Trophoblast cell (in vitro differentiated cells and primary cell): ENCODE data around the gene BTD.

ENCODE experiments used
- DNase-seq, 2 donors: peaks; one replicate each; pipeline ENCODE4 v3.0.0-alpha.2; 2016
- H2AFZ ChIP-seq: 2 replicates; pipeline ENCODE4 v1.6.1; 2013; ENCODE audit warnings: low read length, moderate library complexity, mild to moderate bottlenecking; ENCODE audit not compliant: insufficient read depth, poor library complexity
- H2AK5ac ChIP-seq: 2 replicates; pipeline ENCODE4 v1.6.1; 2013; ENCODE audit warnings: mild to moderate bottlenecking, low read length
- H2BK120ac ChIP-seq: 2 replicates; pipeline ENCODE4 v1.6.1; 2013; ENCODE audit warnings: low read length, mild to moderate bottlenecking, moderate library complexity; ENCODE audit not compliant: insufficient read depth, poor library complexity
- H2BK12ac ChIP-seq: 2 replicates; pipeline ENCODE4 v1.6.1; 2013; ENCODE audit warnings: mild to moderate bottlenecking, low read length, moderate library complexity
- H2BK5ac ChIP-seq: 2 replicates; pipeline ENCODE4 v1.6.1; 2013; ENCODE audit warnings: low read length, low read depth, moderate library complexity, mild to moderate bottlenecking; ENCODE audit not compliant: poor library complexity
- H3K14ac ChIP-seq: 2 replicates; pipeline ENCODE4 v1.6.1; 2013; ENCODE audit warnings: mild to moderate bottlenecking, low read length
- H3K18ac ChIP-seq: 2 replicates; pipeline ENCODE4 v1.6.1; 2013; ENCODE audit warnings: mild to moderate bottlenecking, low read length
- H3K23ac ChIP-seq: 2 replicates; pipeline ENCODE4 v1.6.1; 2013; ENCODE audit warnings: low read length
- H3K27ac ChIP-seq: 2 replicates; pipeline ENCODE4 v1.5.1; 2013; ENCODE audit warnings: low read depth, mild to moderate bottlenecking, inconsistent platforms, low read length, moderate library complexity
- H3K27me3 ChIP-seq: 2 replicates; pipeline ENCODE4 v1.6.1; 2013; ENCODE audit warnings: inconsistent platforms, mild to moderate bottlenecking, low read length, moderate library complexity; ENCODE audit not compliant: insufficient read depth
- H3K36me3 ChIP-seq, 2 experiments: 1 replicate in 1 of 2; 2 replicates in 1 of 2; pipeline ENCODE4 v1.6.1; 2013; ENCODE audit warnings: low read length in 2 of 2, mild to moderate bottlenecking in 2 of 2, moderate library complexity in 1 of 2; ENCODE audit not compliant: insufficient read depth in 2 of 2, control insufficient read depth in 1 of 2
- H3K4ac ChIP-seq: 2 replicates; pipeline ENCODE4 v1.6.1; 2013; ENCODE audit warnings: low read depth, mild to moderate bottlenecking, low read length, moderate library complexity
- H3K4me1 ChIP-seq, 2 experiments: 1 replicate in 1 of 2; 2 replicates in 1 of 2; pipeline ENCODE4 v1.6.1; 2013; ENCODE audit warnings: low read length in 2 of 2, mild to moderate bottlenecking in 2 of 2, moderate library complexity in 1 of 2; ENCODE audit not compliant: insufficient read depth in 2 of 2, control insufficient read depth in 1 of 2
- H3K4me2 ChIP-seq: 2 replicates; pipeline ENCODE4 v1.6.1; 2013; ENCODE audit warnings: inconsistent platforms, mild to moderate bottlenecking, low read length, moderate library complexity
- H3K4me3 ChIP-seq: 2 replicates; pipeline ENCODE4 v1.5.1; 2013; ENCODE audit warnings: mild to moderate bottlenecking, low read depth, low read length, inconsistent platforms
- H3K79me1 ChIP-seq: one replicate; pipeline ENCODE4 v1.6.1; 2013; ENCODE audit warnings: low read length
- H3K79me2 ChIP-seq: 2 replicates; pipeline ENCODE4 v1.6.1; 2013; ENCODE audit warnings: low read length, mild to moderate bottlenecking; ENCODE audit not compliant: control insufficient read depth, insufficient read depth, poor library complexity
- H3K9ac ChIP-seq: 2 replicates; pipeline ENCODE4 v1.6.1; 2013; ENCODE audit warnings: mild to moderate bottlenecking, low read length
- H3K9me3 ChIP-seq: 2 replicates; pipeline ENCODE4 v1.6.1; 2013; ENCODE audit warnings: low read depth, mild to moderate bottlenecking, control low read depth, inconsistent platforms, low read length; ENCODE audit not compliant: insufficient read depth
- H4K12ac ChIP-seq: 2 replicates; pipeline ENCODE4 v1.6.1; 2013; ENCODE audit warnings: low read depth, mild to moderate bottlenecking, low read length, moderate library complexity
- H4K8ac ChIP-seq: 2 replicates; pipeline ENCODE4 v1.6.1; 2013; ENCODE audit warnings: low read depth, mild to moderate bottlenecking, low read length, moderate library complexity
- H4K91ac ChIP-seq: one replicate; pipeline ENCODE4 v1.6.1; 2013; ENCODE audit warnings: low read depth, mild to moderate bottlenecking, low read length, moderate library complexity
- WGBS: extraction: QIAGEN DNeasy Blood & Tissue Kit; methylation state at CpG from one replicate; pipeline ENCODE4 v1.1.7; 2013; ENCODE audit warnings: missing lambda C conversion rate; ENCODE audit not compliant: insufficient read length, insufficient coverage; ENCODE audit errors: extremely low coverage; 5-methylcytosine and 5-hydroxymethylcytosine counted together

The BTD gene

DNA sequence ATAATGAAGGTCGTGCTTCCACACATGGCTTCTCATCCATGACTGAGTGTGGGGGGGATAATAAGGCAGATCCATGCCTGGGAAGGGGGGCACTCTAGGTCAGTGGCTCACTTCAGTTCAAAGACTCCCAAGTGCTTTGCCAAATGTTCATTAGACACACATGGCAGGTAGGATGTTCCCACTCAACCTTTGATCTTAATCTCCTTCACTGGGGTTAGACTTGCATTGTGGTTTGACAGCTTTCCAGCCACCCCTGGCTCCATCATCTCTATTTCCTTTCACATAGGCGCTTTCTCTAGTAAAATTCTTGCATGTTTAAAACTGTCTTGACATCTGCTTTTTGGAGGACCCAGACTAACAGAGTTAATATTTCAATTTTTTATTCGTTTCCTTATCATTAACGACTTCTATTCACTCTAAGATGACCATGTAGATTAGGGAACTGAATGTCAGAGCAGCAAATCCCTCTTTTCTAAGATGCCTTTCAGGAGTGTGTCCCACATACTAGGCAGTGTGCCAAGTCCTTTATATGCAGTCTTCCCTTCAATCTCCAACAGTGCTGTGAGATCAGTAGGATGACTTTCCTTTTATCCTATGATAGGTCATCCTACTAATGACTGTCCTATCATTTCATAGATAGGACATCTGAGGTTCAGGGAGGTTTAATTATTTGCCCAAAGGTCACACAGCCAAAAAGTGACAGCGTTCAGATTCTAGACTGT lies 57.9 kb downstream of the BTD start:
- H3K18ac ChIP-seq: no peak overlapping the region
- H4K8ac ChIP-seq: no peak overlapping the region
- no peak overlapping the region for H4K91ac ChIP-seq
- no peak overlapping the region for H3K27ac ChIP-seq
- no peak overlapping the region for H3K14ac ChIP-seq
- H2BK12ac ChIP-seq: no peak overlapping the region
- no peaks in the 10 kb centered on the region for H3K79me1 ChIP-seq
- DNase-seq: no peak
- peaks cover 8% of the 10 kb centered on the region for H3K9me3 ChIP-seq
- H3K4ac ChIP-seq: no peak overlapping the region
- no peak overlapping the region for H3K9ac ChIP-seq
- H4K12ac ChIP-seq: no peak overlapping the region
- H3K4me1 ChIP-seq: no peaks in the 10 kb centered on the region
- no peaks in the 10 kb centered on the region for H3K79me2 ChIP-seq
- no CpG with 5 or more reads among the region's 5 CpGs for WGBS
- H3K36me3 ChIP-seq: peaks cover 0 to 1% of the 10 kb centered on the region in 2 experiments
- no peak overlapping the region for H3K23ac ChIP-seq
- no peak overlapping the region for H2AFZ ChIP-seq
- no peaks in the 10 kb centered on the region for H3K27me3 ChIP-seq
- no peak overlapping the region for H2BK120ac ChIP-seq
- H2AK5ac ChIP-seq: no peak overlapping the region
- H3K4me2 ChIP-seq: no peak overlapping the region
- H2BK5ac ChIP-seq: no peak overlapping the region
- no peak overlapping the region for H3K4me3 ChIP-seq

DNA sequence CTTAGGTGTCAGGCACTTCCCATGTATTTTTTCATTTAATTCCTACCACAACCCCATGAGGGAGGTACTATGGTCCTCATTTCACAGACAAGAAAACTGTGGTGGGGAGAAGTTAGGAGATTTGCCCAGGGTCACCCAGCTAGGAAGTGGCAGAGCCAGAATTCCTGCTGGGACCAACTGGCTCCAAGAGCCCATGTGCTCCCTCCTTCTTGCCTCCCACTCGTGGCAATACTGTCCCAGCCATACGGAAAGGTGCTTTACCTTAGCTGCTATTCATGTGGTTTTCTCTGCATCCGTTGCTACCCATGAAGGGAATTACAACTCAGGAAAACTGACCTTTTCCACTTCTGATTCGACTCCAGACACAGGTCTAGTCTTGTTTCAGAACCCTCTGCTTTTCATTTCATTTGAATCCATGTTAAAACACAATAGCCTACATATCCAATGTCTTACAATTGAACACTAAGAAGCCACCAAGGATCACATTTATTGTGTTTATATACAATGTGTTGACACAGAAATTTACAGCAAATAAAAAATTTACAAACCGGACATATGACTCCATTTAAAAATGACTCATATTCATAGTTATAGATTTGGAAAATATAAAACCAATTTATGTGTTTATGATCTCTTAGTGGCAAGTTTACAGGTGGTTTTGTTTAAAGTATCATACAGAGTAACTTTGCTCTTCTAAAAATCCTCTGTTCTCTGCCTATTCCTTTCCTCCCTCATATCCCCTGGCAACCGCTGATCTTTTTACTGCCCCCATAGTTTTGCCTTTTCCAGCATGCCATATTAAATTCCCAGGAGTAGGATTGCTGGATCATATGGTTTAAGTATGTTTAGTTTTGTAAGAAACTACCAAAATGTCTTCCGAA lies 58.8 kb downstream of the BTD start:
- WGBS: no CpG with 5 or more reads among the region's 7 CpGs
- no peak overlapping the region for H4K91ac ChIP-seq
- no peak overlapping the region for H2AFZ ChIP-seq
- H4K8ac ChIP-seq: no peak overlapping the region
- no peak overlapping the region for H3K9ac ChIP-seq
- no peaks in the 10 kb centered on the region for H3K4me1 ChIP-seq
- H3K4ac ChIP-seq: no peak overlapping the region
- no peak overlapping the region for H3K14ac ChIP-seq
- no peaks in the 10 kb centered on the region for H3K79me2 ChIP-seq
- no peak overlapping the region for H2BK12ac ChIP-seq
- H3K36me3 ChIP-seq: peaks cover 0 to 1% of the 10 kb centered on the region in 2 experiments
- no peak for DNase-seq
- no peaks in the 10 kb centered on the region for H3K79me1 ChIP-seq
- H2AK5ac ChIP-seq: no peak overlapping the region
- H3K27ac ChIP-seq: no peak overlapping the region
- H3K4me3 ChIP-seq: no peak overlapping the region
- peaks cover 8% of the 10 kb centered on the region for H3K9me3 ChIP-seq
- no peaks in the 10 kb centered on the region for H3K27me3 ChIP-seq
- H3K4me2 ChIP-seq: no peak overlapping the region
- no peak overlapping the region for H3K18ac ChIP-seq
- H3K23ac ChIP-seq: no peak overlapping the region
- no peak overlapping the region for H4K12ac ChIP-seq
- no peak overlapping the region for H2BK5ac ChIP-seq
- no peak overlapping the region for H2BK120ac ChIP-seq

DNA sequence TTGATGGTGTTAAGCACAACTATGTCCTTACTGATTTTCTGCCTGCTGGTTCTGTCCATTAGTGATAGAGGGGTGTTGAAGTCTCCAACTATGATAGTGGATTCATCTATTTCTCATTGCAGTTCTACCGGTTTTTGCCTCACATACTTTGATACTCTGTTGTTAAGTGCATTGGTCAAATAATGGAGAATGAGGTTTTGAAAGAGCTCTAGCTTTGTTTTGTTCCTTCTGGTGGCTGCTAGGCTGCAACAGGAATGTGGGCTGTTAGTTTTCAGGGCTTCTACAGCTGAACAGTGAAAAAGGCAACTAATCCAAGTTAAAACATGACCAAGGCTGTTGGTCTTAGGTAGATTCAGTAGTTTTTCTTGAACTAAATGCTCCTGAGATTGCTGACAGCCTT lies 62.6 kb downstream of the BTD start:
- H3K27ac ChIP-seq: no peak overlapping the region
- no peak overlapping the region for H2AK5ac ChIP-seq
- WGBS: no CpG with 5 or more reads among the region's 1 CpG
- no peaks in the 10 kb centered on the region for H3K27me3 ChIP-seq
- no peak overlapping the region for H4K91ac ChIP-seq
- H3K4me1 ChIP-seq: no peaks in the 10 kb centered on the region
- H2BK5ac ChIP-seq: no peak overlapping the region
- no peak overlapping the region for H4K12ac ChIP-seq
- H3K4me3 ChIP-seq: no peak overlapping the region
- no peak overlapping the region for H3K14ac ChIP-seq
- DNase-seq: peak in 1 of 2 donors; percentile 66
- H2BK12ac ChIP-seq: no peak overlapping the region
- H3K4me2 ChIP-seq: no peak overlapping the region
- H3K79me2 ChIP-seq: no peaks in the 10 kb centered on the region
- H3K18ac ChIP-seq: no peak overlapping the region
- no peak overlapping the region for H3K4ac ChIP-seq
- no peak overlapping the region for H2BK120ac ChIP-seq
- peaks cover 1% of the 10 kb centered on the region for H3K9me3 ChIP-seq
- no peak overlapping the region for H2AFZ ChIP-seq
- no peak overlapping the region for H4K8ac ChIP-seq
- H3K79me1 ChIP-seq: no peaks in the 10 kb centered on the region
- no peak overlapping the region for H3K9ac ChIP-seq
- H3K36me3 ChIP-seq: peaks cover 0 to 4% of the 10 kb centered on the region in 2 experiments
- no peak overlapping the region for H3K23ac ChIP-seq

DNA sequence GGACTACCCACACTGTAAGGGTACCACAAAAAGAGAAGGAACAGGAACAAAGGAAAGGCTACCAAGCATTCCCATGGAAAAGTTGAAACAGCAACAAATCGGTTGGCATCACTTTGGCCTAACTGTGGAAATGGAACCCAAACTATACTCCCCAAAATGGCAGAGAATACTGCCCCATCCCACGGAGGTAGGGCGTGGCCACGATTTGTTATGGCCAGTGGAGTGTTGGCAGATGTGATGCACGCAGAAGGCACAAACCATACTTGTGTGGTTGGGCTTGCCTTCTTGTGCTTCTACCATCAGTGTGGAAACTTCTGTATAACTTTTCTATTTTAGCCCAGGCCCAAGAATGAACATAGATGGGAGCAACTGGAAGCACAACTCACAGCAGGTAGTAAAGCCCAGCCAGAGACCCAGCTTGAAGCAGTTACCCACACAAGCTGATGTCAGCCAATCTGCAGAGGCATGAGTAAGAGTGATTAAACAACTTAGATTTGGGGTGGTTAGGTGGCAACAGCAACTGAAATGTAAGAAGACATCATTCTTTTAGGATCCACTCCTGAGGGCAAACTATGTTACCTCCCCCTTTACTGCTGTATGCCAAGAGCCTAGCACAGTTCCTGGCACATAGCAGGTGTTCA lies 64.1 kb downstream of the BTD start:
- no peak overlapping the region for H3K27ac ChIP-seq
- H2AFZ ChIP-seq: no peak overlapping the region
- peaks cover 0 to 8% of the 10 kb centered on the region in 2 experiments for H3K36me3 ChIP-seq
- no peak overlapping the region for H3K9ac ChIP-seq
- H3K4me1 ChIP-seq: no peaks in the 10 kb centered on the region
- H4K12ac ChIP-seq: no peak overlapping the region
- H3K4me3 ChIP-seq: no peak overlapping the region
- no peak overlapping the region for H3K14ac ChIP-seq
- no peak overlapping the region for H3K4me2 ChIP-seq
- WGBS: no CpG with 5 or more reads among the region's 5 CpGs
- H4K91ac ChIP-seq: no peak overlapping the region
- H2BK5ac ChIP-seq: no peak overlapping the region
- H4K8ac ChIP-seq: no peak overlapping the region
- DNase-seq: no peak
- H2BK12ac ChIP-seq: no peak overlapping the region
- H3K79me1 ChIP-seq: no peaks in the 10 kb centered on the region
- no peak overlapping the region for H3K18ac ChIP-seq
- no peaks in the 10 kb centered on the region for H3K27me3 ChIP-seq
- H3K23ac ChIP-seq: no peak overlapping the region
- no peaks in the 10 kb centered on the region for H3K79me2 ChIP-seq
- H2BK120ac ChIP-seq: no peak overlapping the region
- peaks cover 1% of the 10 kb centered on the region for H3K9me3 ChIP-seq
- H3K4ac ChIP-seq: no peak overlapping the region
- no peak overlapping the region for H2AK5ac ChIP-seq
